Activated CD4-positive, alpha-beta T cell treated with anti-CD3 and anti-CD28 coated beads for 48 hours (primary cell): ENCODE results near the gene CDH23.

Source experiments
- DNase-seq: peaks from one replicate; pipeline ENCODE4 v3.0.0-alpha.2; 2020

CDH23 gene

GRCh38 chr10:71630168-71630567 is 233.4 kb downstream of the CDH23 start:
- no peak for DNase-seq

GRCh38 chr10:71631007-71631861 is 234.5 kb downstream of the CDH23 start:
- DNase-seq = no peak

- DNase-seq = no peak
Measured at GRCh38 chr10:71632200-71632820, 235.6 kb downstream of the CDH23 start.

GRCh38 chr10:71632896-71633600 is 236.3 kb downstream of the CDH23 start:
- DNase-seq = no peak

- DNase-seq = no peak
Measured at GRCh38 chr10:71633920-71634319, 237.2 kb downstream of the CDH23 start.

GRCh38 chr10:71634531-71635164 is 237.9 kb downstream of the CDH23 start:
- no peak for DNase-seq

- no peak for DNase-seq
Measured at GRCh38 chr10:71635251-71635866, 238.6 kb downstream of the CDH23 start.

GRCh38 chr10:71635867-71636266 is 239.1 kb downstream of the CDH23 start:
- DNase-seq = no peak

- no peak for DNase-seq
Measured at GRCh38 chr10:71636588-71636987, 239.9 kb downstream of the CDH23 start.

- no peak for DNase-seq
Measured at GRCh38 chr10:71637305-71637704, 240.6 kb downstream of the CDH23 start.

- DNase-seq = no peak
Measured at GRCh38 chr10:71638064-71638821, 241.5 kb downstream of the CDH23 start.

GRCh38 chr10:71638822-71639719 is 242.4 kb downstream of the CDH23 start:
- DNase-seq = no peak

- no peak for DNase-seq
Measured at GRCh38 chr10:71640607-71641006, 243.9 kb downstream of the CDH23 start.

- DNase-seq = no peak
Measured at GRCh38 chr10:71641449-71641848, 244.7 kb downstream of the CDH23 start.

- DNase-seq = no peak
Measured at GRCh38 chr10:71641986-71642385, 245.3 kb downstream of the CDH23 start.

- DNase-seq = no peak
Measured at GRCh38 chr10:71643904-71644303, 247.2 kb downstream of the CDH23 start.

- DNase-seq = no peak
Measured at GRCh38 chr10:71644307-71645180, 247.8 kb downstream of the CDH23 start.

GRCh38 chr10:71645185-71645584 is 248.5 kb downstream of the CDH23 start:
- DNase-seq = no peak

GRCh38 chr10:71646037-71646436 is 249.3 kb downstream of the CDH23 start:
- no peak for DNase-seq
